GM20000 (cell line): Measurements from ENCODE around the gene CCDC85C.

ENCODE experiments used
- DNase-seq: peaks from one replicate; pipeline ENCODE4 v3.0.0; 2012; ENCODE audit warnings: low spot score
- CTCF ChIP-seq: IDR thresholded peaks from 2 replicates; pipeline ENCODE4 v1.5.1; 2012; ENCODE audit warnings: mild to moderate bottlenecking, control low read depth; ENCODE audit errors: extremely low read depth, missing control alignments

Gene CCDC85C

GRCh38 chr14:99549684-99550083, 54.3 kb downstream of the CCDC85C start:
- DNase-seq, result no peak
- TF ChIP-seq CTCF, result no peak

DNA sequence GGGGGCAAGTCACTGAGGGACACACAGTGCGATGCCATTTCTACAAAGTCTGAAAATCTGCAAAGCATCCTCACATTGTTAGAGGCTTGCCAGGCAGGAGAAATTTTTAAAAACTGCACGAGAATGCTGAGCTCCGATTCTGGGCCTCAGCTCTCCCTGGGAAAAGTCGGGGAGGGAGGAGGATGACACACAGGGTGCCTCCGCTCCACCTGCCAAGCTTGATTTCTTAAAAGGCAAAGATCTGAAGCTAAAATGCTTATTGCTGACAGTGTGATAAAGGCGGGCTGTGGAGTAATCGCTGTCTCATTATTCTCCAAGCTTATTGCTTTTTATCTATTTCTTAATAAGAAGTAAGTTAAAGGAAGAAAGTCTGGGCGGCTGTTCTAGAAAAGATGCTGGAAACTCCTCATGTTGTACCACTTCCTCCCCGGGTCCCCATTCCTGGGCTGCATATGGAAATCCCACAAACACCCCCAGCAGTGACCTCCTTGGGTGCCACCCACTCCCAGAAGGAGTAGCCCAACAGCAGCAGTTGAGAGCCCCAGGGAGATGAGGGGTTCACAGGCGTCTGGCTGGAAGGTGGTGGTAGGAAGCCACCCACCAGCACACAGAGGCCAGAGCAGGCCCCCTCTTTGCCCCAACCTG, 55.0 kb downstream of the CCDC85C start:
- no peak for TF ChIP-seq CTCF
- DNase-seq, result no peak

GRCh38 chr14:99548255-99548654, 55.8 kb downstream of the CCDC85C start:
- DNase-seq, result no peak
- no peak for TF ChIP-seq CTCF

GRCh38 chr14:99546234-99546879, 57.6 kb downstream of the CCDC85C start:
- DNase-seq, result no peak
- TF ChIP-seq CTCF, result no peak

- DNase-seq, result no peak
- TF ChIP-seq CTCF, result no peak
These were observed 58.4 kb downstream of the CCDC85C start for GRCh38 chr14:99545586-99545985.

- no peak for DNase-seq
- TF ChIP-seq CTCF, result no peak
These were observed 59.0 kb downstream of the CCDC85C start for GRCh38 chr14:99544991-99545390.

DNA sequence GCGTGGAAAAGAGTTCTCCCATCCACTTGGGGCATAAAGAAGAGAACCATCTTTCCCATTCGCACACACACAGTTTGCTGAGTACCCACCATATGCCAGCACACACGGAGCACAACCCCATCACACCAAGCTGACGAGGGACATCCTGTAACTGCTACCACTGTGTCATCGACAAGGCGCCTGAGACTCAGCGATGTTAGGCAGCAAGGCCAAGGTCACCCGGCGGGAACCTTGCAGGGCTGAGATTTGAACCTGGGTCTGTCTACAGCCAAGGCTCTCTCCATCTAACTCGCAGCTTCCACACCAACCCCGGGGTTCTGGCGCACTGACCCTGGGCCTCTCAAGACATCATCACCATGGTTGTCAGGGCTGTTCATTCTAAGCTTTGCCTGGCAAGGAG, 60.0 kb downstream of the CCDC85C start:
- DNase-seq, result no peak
- TF ChIP-seq CTCF, result no peak
